ENCODE results near the gene SEC23A. TPM values are rescaled to one million over a fixed set of nuclear protein-coding genes. Genes with fewer than 3 reads are reported as not detected.
"Not testable (repeated sequence)": the region's sequence is repeated elsewhere in the genome, so short reads cannot be mapped to it uniquely, and the experiment has no call there.

The SEC23A gene
- total RNA-seq, 1 donor from 2014 or later, result 39.4 TPM

GRCh38 chr14:39138440-39138839 is 35.4 kb upstream of the SEC23A start:
- Mint-ChIP-seq H3K4me3 (no peak overlapping the region), H3K27ac (no peak overlapping the region), H3K36me3 (ENCODE audit: low read depth) (peaks cover 57% of the 10 kb centered on the region), H3K27me3 (no peaks in the 10 kb centered on the region), H3K4me1 (peaks cover 14% of the 10 kb centered on the region), H3K9me3 (peaks cover 3% of the 10 kb centered on the region)
- ChIA-PET CTCF (no interaction called here), POLR2A (no interaction called here)
- intact Hi-C loops (cut with micrococcal nuclease), result no loop called here
- no peak for TF ChIP-seq CTCF (IDR thresholded peaks at IDR 0.05)
- ATAC-seq (ENCODE audit: low read depth) (no peak), DNase-seq (no peak)

- Mint-ChIP-seq H3K36me3 (ENCODE audit: low read depth) (peaks cover 56% of the 10 kb centered on the region), H3K4me1 (peaks cover 11% of the 10 kb centered on the region)
- H3K27ac Mint-ChIP-seq; CTCF ChIA-PET; H3K9me3 Mint-ChIP-seq; H3K4me3 Mint-ChIP-seq; intact Hi-C loops (cut with micrococcal nuclease); H3K27me3 Mint-ChIP-seq; DNase-seq; ATAC-seq (ENCODE audit: low read depth); POLR2A ChIA-PET: not testable (repeated sequence)
These were observed 34.8 kb upstream of the SEC23A start for GRCh38 chr14:39137835-39138234.

- Mint-ChIP-seq H3K36me3 (ENCODE audit: low read depth) (peaks cover 59% of the 10 kb centered on the region), H3K4me3 (no peak overlapping the region), H3K27ac (no peak overlapping the region), H3K4me1 (no peaks in the 10 kb centered on the region), H3K27me3 (no peaks in the 10 kb centered on the region), H3K9me3 (no peaks in the 10 kb centered on the region)
- no peak for ATAC-seq (ENCODE audit: low read depth)
- no peak for TF ChIP-seq CTCF (IDR thresholded peaks at IDR 0.05)
- ChIA-PET CTCF (no interaction called here), POLR2A (interaction anchor here (0.8 kb wide), 1 partner anchor 9 kb away, joined by 3 read pairs; the partner anchor contains the start of gene GEMIN2)
- no peak for DNase-seq
- intact Hi-C loops (cut with micrococcal nuclease), result no loop called here
These were observed 19.5 kb upstream of the SEC23A start for GRCh38 chr14:39122330-39123138.

- no peaks in the 10 kb centered on the region for H3K27me3 Mint-ChIP-seq
- DNase-seq (peak; percentile 83), ATAC-seq (ENCODE audit: low read depth) (peak; percentile 99)
- peaks cover 28% of the 10 kb centered on the region for H3K4me1 Mint-ChIP-seq
- H3K36me3 Mint-ChIP-seq (ENCODE audit: low read depth), result peaks cover 19% of the 10 kb centered on the region
- intact Hi-C loops (cut with micrococcal nuclease), result loop anchor here (1.0 to 2.0 kb wide), 5 partner anchors 11 to 318 kb away; partner anchors contain the start of genes FBXO33, PNN, SEC23A and TRAPPC6B
- CTCF ChIA-PET, result interaction anchor here (1.0 to 2.1 kb wide), 2 partner anchors 10 to 56 kb away, joined by 5 to 11 read pairs; partner anchors contain the start of genes SEC23A and TRAPPC6B
- no peaks in the 10 kb centered on the region for H3K9me3 Mint-ChIP-seq
- H3K27ac Mint-ChIP-seq, result peak within 1 kb of the TSS; percentile 95
- no peak for TF ChIP-seq CTCF (IDR thresholded peaks at IDR 0.05)
- peak within 1 kb of the TSS; percentile 98 for H3K4me3 Mint-ChIP-seq
- POLR2A ChIA-PET, result interaction anchor here (0.6 to 3.4 kb wide), 10 partner anchors 8 to 318 kb away, joined by 3 to 85 read pairs (median 8); partner anchors contain the start of genes FBXO33, PNN, SEC23A and TRAPPC6B
These were observed 11.2 kb upstream of the SEC23A start, which contains the start of gene GEMIN2 for GRCh38 chr14:39114073-39114838. GEMIN2 (plus strand) TSS chr14:39114323; CDS start chr14:39114339, 16 bp downstream.

- intact Hi-C loops (cut with micrococcal nuclease), result loop anchor here (1.0 to 2.0 kb wide), 5 partner anchors 10 to 319 kb away; partner anchors contain the start of genes FBXO33, PNN, SEC23A and TRAPPC6B
These were observed 10.6 kb upstream of the SEC23A start for GRCh38 chr14:39113685-39114072.

More at GRCh38 chr14:39113685-39114072, 10.6 kb upstream of the SEC23A start:
- H3K9me3 Mint-ChIP-seq, result no peaks in the 10 kb centered on the region
- peaks cover 28% of the 10 kb centered on the region for H3K4me1 Mint-ChIP-seq
- no peaks in the 10 kb centered on the region for H3K27me3 Mint-ChIP-seq
- POLR2A ChIA-PET, result interaction anchor here (0.6 to 3.4 kb wide), 10 partner anchors 9 to 318 kb away, joined by 3 to 85 read pairs (median 8); partner anchors contain the start of genes FBXO33, PNN, SEC23A and TRAPPC6B
- DNase-seq, result no peak
- peak overlapping the region; percentile 95 for H3K27ac Mint-ChIP-seq
- H3K4me3 Mint-ChIP-seq, result peak overlapping the region; percentile 98
- no peak for ATAC-seq (ENCODE audit: low read depth)
- CTCF ChIA-PET, result interaction anchor here (1.0 to 2.1 kb wide), 2 partner anchors 10 to 56 kb away, joined by 5 to 11 read pairs; partner anchors contain the start of genes SEC23A and TRAPPC6B
- no peak for TF ChIP-seq CTCF (IDR thresholded peaks at IDR 0.05)
- peaks cover 15% of the 10 kb centered on the region for H3K36me3 Mint-ChIP-seq (ENCODE audit: low read depth)

Measured in activated B cell treated with CpG ODN at 0.5 μM for 24 hours (primary cell).